UCSD-AML1 (cell line): Measurements from ENCODE around the gene NTRK3.
"Not testable (repeated sequence)": the region's sequence is repeated elsewhere in the genome, so short reads cannot be mapped to it uniquely, and the experiment has no call there.

Experiments used
- DNase-seq: peaks from one replicate; lab custom pipeline; 2025; ENCODE audit not compliant: unreplicated experiment; lab: John Stamatoyannopoulos, UW

The NTRK3 gene

DNA sequence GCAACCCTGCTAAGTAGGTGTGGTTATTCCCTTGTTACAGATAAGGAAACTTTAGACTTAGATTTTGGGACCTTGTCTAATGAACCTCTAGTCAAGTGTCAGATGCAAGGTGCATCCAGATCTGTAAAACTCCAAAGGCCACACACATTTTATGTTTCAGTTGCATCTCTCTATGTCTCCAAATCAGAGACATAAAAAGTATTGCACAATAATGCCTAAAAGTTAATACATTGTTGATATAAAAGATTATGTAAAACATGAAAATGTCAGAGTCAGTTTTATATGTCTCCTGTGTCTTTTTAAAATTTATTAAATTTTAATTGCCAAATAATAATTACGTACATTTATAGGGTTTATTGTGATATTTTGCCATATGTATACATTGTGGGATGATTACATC lies 408.5 kb downstream of the NTRK3 start:
- DNase-seq: no peak

DNA sequence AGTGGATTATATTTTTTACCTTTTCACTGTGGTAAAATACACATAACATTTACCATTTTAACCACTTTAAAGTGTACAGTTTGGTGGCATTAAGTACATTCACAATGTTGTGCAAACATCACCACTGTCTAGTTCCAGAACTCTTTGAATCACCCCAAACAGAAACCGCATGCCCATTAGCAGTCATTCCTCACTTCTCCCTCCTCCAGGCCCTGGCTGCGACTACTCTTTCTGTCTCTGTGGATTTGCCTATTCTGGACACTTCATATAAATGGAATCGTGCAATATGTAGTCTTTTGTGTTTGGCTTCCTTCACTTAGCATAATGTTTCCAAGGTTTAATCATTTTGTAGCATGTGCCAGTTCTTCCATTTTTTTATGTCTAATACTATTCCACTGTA lies 409.8 kb downstream of the NTRK3 start:
- no peak for DNase-seq

DNA sequence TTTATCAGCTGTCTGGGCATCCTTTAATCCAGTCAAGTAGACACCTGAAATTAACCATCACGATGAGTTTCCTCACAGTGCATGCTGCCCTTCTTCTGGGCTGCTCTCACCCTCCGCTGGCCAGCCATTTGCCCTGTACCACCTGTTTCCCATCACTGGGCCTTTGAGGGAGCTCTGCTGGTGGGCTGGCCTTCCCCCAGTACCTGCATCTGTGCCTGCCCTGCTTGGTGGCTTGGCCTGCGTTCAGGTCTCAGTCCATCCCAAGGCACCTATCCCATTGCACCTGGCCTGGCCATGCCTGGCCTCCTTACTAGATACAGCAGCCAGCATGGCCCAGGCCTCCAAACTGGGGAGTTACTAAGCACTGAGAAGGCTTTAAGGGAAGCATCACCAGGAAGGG lies 413.2 kb downstream of the NTRK3 start:
- no peak for DNase-seq

- DNase-seq: no peak
Observed at GRCh38 chr15:87841426-87841998, 415.0 kb downstream of the NTRK3 start.

- DNase-seq: not testable (repeated sequence)
Observed at GRCh38 chr15:87835830-87836229, 420.7 kb downstream of the NTRK3 start.

GRCh38 chr15:87833333-87833732 lies 423.2 kb downstream of the NTRK3 start:
- DNase-seq: not testable (repeated sequence)

DNA sequence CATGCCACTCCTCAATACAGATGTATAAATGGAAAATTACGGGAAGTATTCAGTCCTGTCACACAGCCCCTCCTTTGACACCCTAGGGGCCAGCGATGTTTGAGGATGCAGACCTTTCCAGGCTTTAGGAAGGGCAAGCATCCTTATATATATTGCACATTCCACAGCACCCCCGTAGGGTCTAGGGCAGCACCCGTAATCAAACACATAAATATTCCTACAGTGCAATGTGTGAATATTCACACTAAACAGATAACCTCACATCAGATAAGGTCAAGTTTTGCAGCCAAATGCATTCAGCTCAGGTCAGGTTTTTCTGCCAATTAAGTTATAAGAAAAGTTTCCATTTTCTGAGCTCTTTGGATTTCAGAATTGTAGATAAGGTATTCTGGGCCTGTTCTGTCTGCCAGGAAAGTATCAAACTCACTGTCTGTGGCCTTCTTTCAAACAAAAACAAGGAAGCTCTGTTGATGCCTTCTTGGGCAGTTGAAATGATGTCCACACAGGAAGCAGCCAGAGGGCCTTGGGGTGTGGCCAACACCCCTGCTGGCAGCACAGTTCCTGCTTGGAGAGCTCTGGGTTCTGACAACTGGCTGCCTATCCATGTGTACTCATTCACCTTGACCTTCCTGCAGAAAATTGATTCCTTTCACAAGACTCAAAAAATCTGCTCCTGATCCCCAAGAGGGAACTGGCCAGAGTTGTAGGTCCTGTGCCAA lies 427.0 kb downstream of the NTRK3 start:
- no peak for DNase-seq

DNA sequence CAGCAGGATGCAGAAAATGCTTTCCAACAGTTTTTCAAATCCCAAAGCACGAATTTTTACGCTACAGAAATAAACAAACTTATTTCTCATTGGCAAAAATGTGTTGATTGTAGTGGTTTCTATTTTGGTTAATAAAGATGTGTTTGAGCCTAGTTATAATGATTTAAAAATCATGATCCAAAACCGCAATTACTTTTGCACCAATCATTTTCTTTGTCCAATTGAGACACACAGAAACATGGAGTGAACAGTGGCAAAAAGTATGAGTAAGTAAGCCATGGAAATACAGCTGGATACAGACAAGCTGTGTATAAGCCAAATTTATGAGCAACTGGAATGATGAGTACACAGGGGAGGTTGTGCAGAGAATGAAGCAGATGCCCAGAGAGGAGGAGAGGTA lies 427.9 kb downstream of the NTRK3 start:
- no peak for DNase-seq

- no peak for DNase-seq
Observed at GRCh38 chr15:87827131-87827530, 429.4 kb downstream of the NTRK3 start.

DNA sequence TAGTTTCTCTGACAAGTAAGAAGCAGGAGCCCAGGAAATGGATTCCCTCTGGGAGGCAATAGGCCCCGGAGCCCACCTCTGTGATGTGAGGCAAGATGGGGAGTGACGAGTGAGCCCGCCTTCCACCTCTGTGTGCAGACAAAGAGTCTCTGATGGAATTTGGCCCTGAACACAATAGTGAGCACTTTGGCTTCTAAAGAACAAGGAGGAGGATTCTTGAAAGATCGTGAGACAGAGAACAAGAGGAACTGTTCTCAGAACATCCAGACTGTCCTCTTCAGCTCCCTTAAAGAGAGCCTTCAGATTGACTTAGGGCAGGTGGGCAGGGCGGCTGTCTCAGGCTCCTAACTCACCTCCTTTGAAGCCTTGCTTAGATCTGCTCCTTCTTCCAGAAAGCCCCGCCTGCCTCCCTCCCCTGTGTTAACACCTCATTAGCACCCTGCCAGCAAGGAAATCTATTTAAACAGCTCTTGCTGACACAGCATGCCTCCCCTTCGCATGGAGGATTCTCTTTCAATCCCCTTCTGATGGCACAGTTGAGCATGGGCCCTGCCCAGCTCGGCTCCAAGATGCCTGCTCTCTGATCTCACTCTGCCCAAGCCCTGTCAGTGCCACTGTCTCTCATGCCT lies 430.3 kb downstream of the NTRK3 start:
- no peak for DNase-seq

- DNase-seq: no peak
Observed at GRCh38 chr15:87818756-87819155, 437.8 kb downstream of the NTRK3 start.

DNA sequence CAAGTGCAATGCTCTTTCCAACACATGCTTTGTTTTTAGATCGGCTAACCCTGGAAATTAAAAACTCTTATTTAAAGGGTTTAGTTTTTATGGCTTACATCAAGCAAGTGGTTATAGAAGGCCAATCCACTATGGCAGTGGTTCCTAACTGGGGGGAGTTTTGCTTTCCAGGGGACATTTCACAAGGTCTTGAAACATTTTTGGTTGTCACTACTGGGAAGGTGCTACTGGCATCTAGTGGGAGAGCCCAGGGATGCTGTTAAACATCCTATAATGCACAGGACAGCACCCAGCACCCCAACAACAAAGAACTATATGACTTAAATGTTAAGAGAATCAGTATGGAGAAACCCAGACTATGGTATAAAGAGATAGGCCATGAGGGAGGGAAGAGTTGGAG lies 439.0 kb downstream of the NTRK3 start:
- no peak for DNase-seq

DNA sequence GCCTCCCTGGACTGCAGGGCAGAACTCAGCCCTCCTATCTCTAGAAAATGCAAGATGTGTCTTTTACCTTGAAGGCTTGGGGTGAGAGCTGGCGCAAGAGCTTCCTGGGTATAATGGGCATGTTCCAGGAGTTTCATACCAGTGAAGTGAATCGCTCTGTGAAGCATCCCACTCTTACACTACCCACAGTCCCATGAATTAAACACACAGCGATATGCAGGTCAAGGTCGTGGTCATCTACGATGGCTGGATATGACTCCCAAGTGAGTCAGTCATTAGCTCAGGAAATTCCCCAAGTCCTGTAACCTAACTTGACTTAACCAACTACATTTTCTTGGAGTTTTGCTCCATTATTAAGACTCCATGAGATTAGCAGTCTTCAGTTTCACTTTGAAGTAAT lies 439.7 kb downstream of the NTRK3 start:
- no peak for DNase-seq

DNA sequence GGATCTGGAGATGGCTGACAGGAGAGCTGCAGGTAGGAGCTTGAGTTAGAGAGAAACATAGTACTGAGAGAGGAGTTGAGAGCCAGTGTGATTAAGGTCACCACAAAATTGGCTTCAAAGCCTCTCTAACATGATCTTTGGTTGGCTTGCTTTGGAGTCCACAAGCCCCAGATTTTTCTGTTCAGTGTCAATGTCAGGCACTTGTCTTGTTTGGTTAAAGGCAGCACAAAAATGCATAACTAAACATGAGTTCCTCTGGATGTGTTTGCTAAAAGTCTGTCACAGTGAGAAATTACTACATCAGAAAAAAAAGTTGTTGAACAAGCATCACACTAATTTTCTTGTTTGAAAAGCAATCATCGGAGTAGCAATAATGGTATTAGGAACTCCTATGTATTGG lies 440.5 kb downstream of the NTRK3 start:
- DNase-seq: no peak
